Activated naive CD8-positive, alpha-beta T cell treated with anti-CD3 and anti-CD28 coated beads for 36 hours (primary cell): ENCODE measurements around the gene EPAS1. TPM values are rescaled to one million over a fixed set of nuclear protein-coding genes. Genes with fewer than 3 reads are reported as not detected.

ENCODE experiments used
- DNase-seq: peaks from one replicate; pipeline ENCODE4 v3.0.0; 2021
- H3K27ac Mint-ChIP-seq: one replicate; pipeline ENCODE4 v1.8.0; 2022; ENCODE audit warnings: mild to moderate bottlenecking, moderate library complexity, mixed read lengths
- H3K27me3 Mint-ChIP-seq: one replicate; pipeline ENCODE4 v1.8.0; 2022; ENCODE audit warnings: mild to moderate bottlenecking, mixed read lengths
- H3K36me3 Mint-ChIP-seq: one replicate; pipeline ENCODE4 v1.8.0; 2021; ENCODE audit warnings: mild to moderate bottlenecking, mixed read lengths
- H3K4me1 Mint-ChIP-seq: one replicate; pipeline ENCODE4 v1.8.0; 2021; ENCODE audit warnings: mixed read lengths
- H3K4me3 Mint-ChIP-seq: one replicate; pipeline ENCODE4 v1.8.0; 2022; ENCODE audit warnings: mild to moderate bottlenecking, moderate library complexity, mixed read lengths
- H3K9me3 Mint-ChIP-seq: one replicate; pipeline ENCODE4 v1.8.0; 2022; ENCODE audit warnings: mixed read lengths
- total RNA-seq, 2 experiments: library from RNA; stranded (reverse); gene quantifications; one replicate each; pipeline ENCODE4 v1.2.3, GENCODE V29; 2021

Gene EPAS1
- total RNA-seq, 2 experiments from 2014 or later, result 0.78 to 1.5 TPM

- H3K27me3 Mint-ChIP-seq, result no peaks in the 10 kb centered on the region
- DNase-seq, result no peak
Observed at GRCh38 chr2:46378616-46379015, 81.4 kb downstream of the EPAS1 start.

GRCh38 chr2:46379213-46380037 is 82.2 kb downstream of the EPAS1 start:
- H3K4me3 Mint-ChIP-seq, result no peak overlapping the region
- no peaks in the 10 kb centered on the region for H3K27me3 Mint-ChIP-seq
- DNase-seq, result no peak
- no peaks in the 10 kb centered on the region for H3K36me3 Mint-ChIP-seq
- no peaks in the 10 kb centered on the region for H3K9me3 Mint-ChIP-seq
- no peak overlapping the region for H3K27ac Mint-ChIP-seq
- no peaks in the 10 kb centered on the region for H3K4me1 Mint-ChIP-seq

More at GRCh38 chr2:46378616-46379015, 81.4 kb downstream of the EPAS1 start:
- Mint-ChIP-seq H3K4me3 (no peak overlapping the region), H3K4me1 (no peaks in the 10 kb centered on the region), H3K27ac (no peak overlapping the region), H3K9me3 (no peaks in the 10 kb centered on the region), H3K36me3 (no peaks in the 10 kb centered on the region)

DNA sequence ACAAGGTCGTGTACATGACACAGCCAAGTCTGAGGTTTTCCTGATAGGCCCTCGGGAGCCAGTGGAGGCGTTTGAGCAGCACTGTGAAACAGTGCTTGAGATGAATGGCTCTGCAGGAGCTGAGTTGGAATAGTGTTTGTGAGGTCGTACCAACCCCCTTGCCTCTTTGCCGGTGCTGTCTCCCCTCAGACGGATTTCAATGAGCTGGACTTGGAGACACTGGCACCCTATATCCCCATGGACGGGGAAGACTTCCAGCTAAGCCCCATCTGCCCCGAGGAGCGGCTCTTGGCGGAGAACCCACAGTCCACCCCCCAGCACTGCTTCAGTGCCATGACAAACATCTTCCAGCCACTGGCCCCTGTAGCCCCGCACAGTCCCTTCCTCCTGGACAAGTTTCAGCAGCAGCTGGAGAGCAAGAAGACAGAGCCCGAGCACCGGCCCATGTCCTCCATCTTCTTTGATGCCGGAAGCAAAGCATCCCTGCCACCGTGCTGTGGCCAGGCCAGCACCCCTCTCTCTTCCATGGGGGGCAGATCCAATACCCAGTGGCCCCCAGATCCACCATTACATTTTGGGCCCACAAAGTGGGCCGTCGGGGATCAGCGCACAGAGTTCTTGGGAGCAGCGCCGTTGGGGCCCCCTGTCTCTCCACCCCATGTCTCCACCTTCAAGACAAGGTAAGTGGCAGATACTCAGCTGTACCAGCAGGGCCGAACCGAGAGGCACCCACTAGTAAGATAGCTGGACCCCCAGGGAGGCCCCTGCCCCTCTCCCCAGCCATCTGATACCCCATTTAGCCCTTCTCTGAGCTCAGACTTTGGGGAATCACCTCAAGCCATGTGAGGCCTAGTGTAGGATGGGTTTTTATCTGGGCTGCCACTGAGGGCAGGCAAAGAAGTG is 83.1 kb downstream of the EPAS1 start:
- no peaks in the 10 kb centered on the region for H3K36me3 Mint-ChIP-seq
- H3K4me3 Mint-ChIP-seq, result no peak overlapping the region
- no peaks in the 10 kb centered on the region for H3K9me3 Mint-ChIP-seq
- DNase-seq, result no peak
- no peaks in the 10 kb centered on the region for H3K27me3 Mint-ChIP-seq
- no peak overlapping the region for H3K27ac Mint-ChIP-seq
- no peaks in the 10 kb centered on the region for H3K4me1 Mint-ChIP-seq

DNA sequence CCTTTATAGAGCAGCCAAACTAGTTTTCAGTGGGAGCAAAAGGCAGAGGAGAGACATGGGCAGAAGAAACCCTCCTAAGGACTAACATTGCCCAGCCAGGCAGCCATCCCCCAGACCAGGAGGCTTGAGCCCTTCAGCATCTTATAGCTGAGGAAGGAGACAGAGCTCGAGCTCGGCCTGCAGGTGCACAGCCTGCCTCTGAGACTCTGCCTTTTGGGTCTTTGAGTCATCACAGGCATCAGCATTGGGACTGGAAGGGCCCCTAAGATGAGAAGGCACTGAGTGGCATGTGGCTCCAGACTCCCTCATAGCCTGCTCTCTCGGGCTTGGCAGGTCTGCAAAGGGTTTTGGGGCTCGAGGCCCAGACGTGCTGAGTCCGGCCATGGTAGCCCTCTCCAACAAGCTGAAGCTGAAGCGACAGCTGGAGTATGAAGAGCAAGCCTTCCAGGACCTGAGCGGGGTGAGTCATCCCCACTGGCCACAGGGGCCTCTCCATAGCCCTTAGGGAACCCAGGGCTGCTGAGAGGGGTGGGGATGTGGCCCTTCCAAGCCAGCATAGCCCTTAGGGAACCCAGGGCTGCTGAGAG is 84.1 kb downstream of the EPAS1 start:
- no peaks in the 10 kb centered on the region for H3K27me3 Mint-ChIP-seq
- no peaks in the 10 kb centered on the region for H3K9me3 Mint-ChIP-seq
- no peaks in the 10 kb centered on the region for H3K36me3 Mint-ChIP-seq
- no peak overlapping the region for H3K4me3 Mint-ChIP-seq
- no peak overlapping the region for H3K27ac Mint-ChIP-seq
- no peak for DNase-seq
- H3K4me1 Mint-ChIP-seq, result no peaks in the 10 kb centered on the region

DNA sequence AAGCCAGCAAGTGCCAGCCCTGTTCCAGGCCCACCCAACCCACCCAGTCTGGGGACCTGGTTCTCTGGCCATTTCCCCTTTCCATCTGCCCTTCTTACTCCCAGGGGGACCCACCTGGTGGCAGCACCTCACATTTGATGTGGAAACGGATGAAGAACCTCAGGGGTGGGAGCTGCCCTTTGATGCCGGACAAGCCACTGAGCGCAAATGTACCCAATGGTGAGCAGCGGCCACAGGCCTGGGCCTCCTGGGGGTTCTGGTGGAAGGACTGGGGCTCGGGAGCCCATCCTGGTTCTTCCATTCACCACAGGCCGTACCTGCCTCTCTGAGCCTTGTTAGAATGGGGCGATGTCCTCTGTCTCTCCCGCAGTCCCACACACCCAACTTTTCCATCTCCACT is 84.7 kb downstream of the EPAS1 start:
- Mint-ChIP-seq H3K27ac (no peak overlapping the region), H3K4me1 (no peaks in the 10 kb centered on the region), H3K27me3 (no peaks in the 10 kb centered on the region), H3K9me3 (no peaks in the 10 kb centered on the region), H3K36me3 (no peaks in the 10 kb centered on the region), H3K4me3 (no peak overlapping the region)
- no peak for DNase-seq

GRCh38 chr2:46382331-46383112 is 85.3 kb downstream of the EPAS1 start:
- no peaks in the 10 kb centered on the region for H3K27me3 Mint-ChIP-seq
- no peaks in the 10 kb centered on the region for H3K9me3 Mint-ChIP-seq
- H3K27ac Mint-ChIP-seq, result no peak overlapping the region
- no peaks in the 10 kb centered on the region for H3K36me3 Mint-ChIP-seq
- no peaks in the 10 kb centered on the region for H3K4me1 Mint-ChIP-seq
- no peak overlapping the region for H3K4me3 Mint-ChIP-seq
- no peak for DNase-seq

- no peaks in the 10 kb centered on the region for H3K4me1 Mint-ChIP-seq
- no peaks in the 10 kb centered on the region for H3K27me3 Mint-ChIP-seq
- DNase-seq, result no peak
- H3K27ac Mint-ChIP-seq, result no peak overlapping the region
- H3K4me3 Mint-ChIP-seq, result no peak overlapping the region
- H3K9me3 Mint-ChIP-seq, result no peaks in the 10 kb centered on the region
- no peaks in the 10 kb centered on the region for H3K36me3 Mint-ChIP-seq
Observed at GRCh38 chr2:46383113-46383395, 85.8 kb downstream of the EPAS1 start.

DNA sequence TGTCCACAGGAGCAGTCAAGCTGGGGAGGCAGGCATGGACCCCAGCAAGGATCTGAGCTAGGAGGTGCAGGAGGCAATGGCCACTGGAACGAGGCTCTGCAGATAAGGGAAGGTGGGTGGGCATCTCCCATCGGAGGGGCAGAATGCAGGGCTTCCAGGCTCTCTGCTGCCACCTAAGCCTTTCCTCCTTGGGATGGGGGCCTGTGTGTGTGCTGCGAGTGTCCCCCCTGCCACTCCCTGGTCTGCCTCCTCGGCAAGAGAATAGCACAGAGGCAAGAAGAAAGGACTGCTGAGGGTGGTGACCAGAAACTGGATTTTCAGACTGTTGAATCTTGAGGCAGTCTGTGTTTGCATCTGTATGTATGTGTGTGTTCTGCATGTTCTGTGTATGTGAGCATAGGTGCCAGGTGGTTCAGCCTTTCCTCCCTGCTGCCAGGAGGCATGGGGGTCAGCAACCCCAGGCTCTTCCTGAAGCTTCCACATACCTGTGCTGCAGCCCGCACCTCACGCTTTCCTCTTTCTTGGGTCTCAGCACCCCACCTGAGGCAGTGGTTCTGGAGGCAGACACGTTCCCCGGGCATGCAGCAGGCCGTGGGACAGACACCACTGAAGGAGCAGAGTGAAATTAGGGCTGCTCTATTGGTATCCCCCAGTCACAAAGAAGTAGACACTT is 86.7 kb downstream of the EPAS1 start:
- no peak for DNase-seq
- H3K27ac Mint-ChIP-seq, result no peak overlapping the region
- H3K27me3 Mint-ChIP-seq, result no peaks in the 10 kb centered on the region
- no peak overlapping the region for H3K4me3 Mint-ChIP-seq
- H3K36me3 Mint-ChIP-seq, result no peaks in the 10 kb centered on the region
- H3K9me3 Mint-ChIP-seq, result no peaks in the 10 kb centered on the region
- H3K4me1 Mint-ChIP-seq, result no peaks in the 10 kb centered on the region

DNA sequence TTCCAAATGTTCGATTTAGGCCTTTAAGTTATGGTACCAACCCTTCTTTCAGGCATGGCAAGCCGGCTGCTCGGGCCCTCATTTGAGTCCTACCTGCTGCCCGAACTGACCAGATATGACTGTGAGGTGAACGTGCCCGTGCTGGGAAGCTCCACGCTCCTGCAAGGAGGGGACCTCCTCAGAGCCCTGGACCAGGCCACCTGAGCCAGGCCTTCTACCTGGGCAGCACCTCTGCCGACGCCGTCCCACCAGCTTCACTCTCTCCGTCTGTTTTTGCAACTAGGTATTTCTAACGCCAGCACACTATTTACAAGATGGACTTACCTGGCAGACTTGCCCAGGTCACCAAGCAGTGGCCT is 87.2 kb downstream of the EPAS1 start:
- no peak overlapping the region for H3K4me3 Mint-ChIP-seq
- no peaks in the 10 kb centered on the region for H3K9me3 Mint-ChIP-seq
- DNase-seq, result no peak
- no peaks in the 10 kb centered on the region for H3K36me3 Mint-ChIP-seq
- H3K27me3 Mint-ChIP-seq, result no peaks in the 10 kb centered on the region
- H3K4me1 Mint-ChIP-seq, result no peaks in the 10 kb centered on the region
- H3K27ac Mint-ChIP-seq, result no peak overlapping the region

DNA sequence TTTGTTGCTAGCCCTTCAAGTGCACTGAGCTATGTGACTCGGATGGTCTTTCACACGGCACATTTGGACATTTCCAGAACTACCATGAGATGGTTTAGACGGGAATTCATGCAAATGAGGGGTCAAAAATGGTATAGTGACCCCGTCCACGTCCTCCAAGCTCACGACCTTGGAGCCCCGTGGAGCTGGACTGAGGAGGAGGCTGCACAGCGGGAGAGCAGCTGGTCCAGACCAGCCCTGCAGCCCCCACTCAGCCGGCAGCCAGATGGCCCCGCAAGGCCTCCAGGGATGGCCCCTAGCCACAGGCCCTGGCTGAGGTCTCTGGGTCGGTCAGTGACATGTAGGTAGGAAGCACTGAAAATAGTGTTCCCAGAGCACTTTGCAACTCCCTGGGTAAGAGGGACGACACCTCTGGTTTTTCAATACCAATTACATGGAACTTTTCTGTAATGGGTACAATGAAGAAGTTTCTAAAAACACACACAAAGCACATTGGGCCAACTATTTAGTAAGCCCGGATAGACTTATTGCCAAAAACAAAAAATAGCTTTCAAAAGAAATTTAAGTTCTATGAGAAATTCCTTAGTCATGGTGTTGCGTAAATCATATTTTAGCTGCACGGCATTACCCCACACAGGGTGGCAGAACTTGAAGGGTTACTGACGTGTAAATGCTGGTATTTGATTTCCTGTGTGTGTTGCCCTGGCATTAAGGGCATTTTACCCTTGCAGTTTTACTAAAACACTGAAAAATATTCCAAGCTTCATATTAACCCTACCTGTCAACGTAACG is 88.8 kb downstream of the EPAS1 start:
- Mint-ChIP-seq H3K4me3 (no peak overlapping the region), H3K4me1 (no peaks in the 10 kb centered on the region), H3K27me3 (no peaks in the 10 kb centered on the region), H3K27ac (no peak overlapping the region), H3K36me3 (no peaks in the 10 kb centered on the region), H3K9me3 (no peaks in the 10 kb centered on the region)
- DNase-seq, result no peak

GRCh38 chr2:46386763-46387162 is 89.6 kb downstream of the EPAS1 start:
- no peak overlapping the region for H3K27ac Mint-ChIP-seq
- H3K9me3 Mint-ChIP-seq, result no peaks in the 10 kb centered on the region

GRCh38 chr2:46387292-46387691 is 90.1 kb downstream of the EPAS1 start:
- no peaks in the 10 kb centered on the region for H3K36me3 Mint-ChIP-seq
- H3K4me3 Mint-ChIP-seq, result no peak overlapping the region
- H3K27ac Mint-ChIP-seq, result no peak overlapping the region
- H3K27me3 Mint-ChIP-seq, result no peaks in the 10 kb centered on the region
- H3K4me1 Mint-ChIP-seq, result no peaks in the 10 kb centered on the region
- H3K9me3 Mint-ChIP-seq, result no peaks in the 10 kb centered on the region
- no peak for DNase-seq

More at GRCh38 chr2:46386763-46387162, 89.6 kb downstream of the EPAS1 start:
- Mint-ChIP-seq H3K36me3 (no peaks in the 10 kb centered on the region), H3K4me1 (no peaks in the 10 kb centered on the region), H3K27me3 (no peaks in the 10 kb centered on the region), H3K4me3 (no peak overlapping the region)
- no peak for DNase-seq

DNA sequence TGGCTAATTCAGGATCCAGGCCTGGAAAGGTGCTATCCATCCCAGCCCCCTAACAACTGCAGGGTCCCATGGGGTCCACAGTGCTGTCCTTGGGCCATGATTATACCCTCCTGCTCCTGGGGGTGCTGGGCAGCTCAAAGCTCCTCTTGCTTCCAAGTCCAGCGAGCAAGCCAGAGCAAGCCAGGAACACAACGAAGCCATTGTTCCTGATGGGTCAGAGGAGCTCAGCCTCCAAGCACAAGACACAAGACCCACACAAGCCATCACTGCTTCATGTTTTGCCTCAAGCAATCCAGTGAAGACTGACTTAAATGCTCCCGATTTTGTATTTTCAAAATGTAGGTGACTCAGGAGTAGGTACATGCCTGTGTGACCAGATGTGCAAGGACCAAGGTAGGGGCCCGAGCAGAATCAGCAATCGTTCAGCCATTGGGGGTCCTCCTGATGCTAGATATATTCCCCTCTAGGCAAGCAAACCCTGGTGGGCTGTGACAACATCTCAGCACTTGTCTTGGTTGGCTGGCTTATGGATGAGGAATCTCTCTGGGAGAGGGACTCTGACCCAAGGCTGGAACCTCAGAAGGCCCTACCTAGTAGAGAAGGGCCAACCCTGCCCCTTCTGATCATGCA is 90.8 kb downstream of the EPAS1 start:
- Mint-ChIP-seq H3K27ac (no peak overlapping the region), H3K9me3 (no peaks in the 10 kb centered on the region), H3K27me3 (no peaks in the 10 kb centered on the region), H3K4me1 (no peaks in the 10 kb centered on the region), H3K4me3 (no peak overlapping the region), H3K36me3 (no peaks in the 10 kb centered on the region)
- DNase-seq, result no peak
